Stimulated activated CD8-positive, alpha-beta memory T cell treated with anti-CD3 and anti-CD28 coated beads, Interleukin-7, amount 100 ng/mL, for 4 hours (primary cell): ENCODE measurements around the gene SFXN4.
A peak's percentile ranks its signal among the peaks of the same experiment; 100 is the strongest.
"Not testable (repeated sequence)": the region's sequence is repeated elsewhere in the genome, so short reads cannot be mapped to it uniquely, and the experiment has no call there.

Experiments
- DNase-seq, 2 donors: peaks; one replicate each; pipeline ENCODE4 v3.0.0-alpha.2; 2020; ENCODE audit warnings: low read depth in 2 of 2

Gene SFXN4

GRCh38 chr10:119139464-119140067 is 25.9 kb downstream of the SFXN4 start:
- DNase-seq: peak; percentile 26 to 29

GRCh38 chr10:119138346-119139306 is 26.9 kb downstream of the SFXN4 start:
- DNase-seq: no peak

- DNase-seq: not testable (repeated sequence)
These were observed 27.6 kb downstream of the SFXN4 start for GRCh38 chr10:119137878-119138277.

- no peak for DNase-seq
These were observed 29.4 kb downstream of the SFXN4 start for GRCh38 chr10:119136084-119136483.

- DNase-seq: no peak
These were observed 30.0 kb downstream of the SFXN4 start for GRCh38 chr10:119135513-119135881.

- DNase-seq: no peak
These were observed 31.6 kb downstream of the SFXN4 start for GRCh38 chr10:119133949-119134348.

- DNase-seq: no peak
These were observed 32.8 kb downstream of the SFXN4 start for GRCh38 chr10:119132521-119133345.

GRCh38 chr10:119131512-119132240 is 33.8 kb downstream of the SFXN4 start:
- peak; percentile 6 to 12 for DNase-seq

- no peak for DNase-seq
These were observed 35.8 kb downstream of the SFXN4 start for GRCh38 chr10:119129721-119130120.

GRCh38 chr10:119125942-119126341 is 39.6 kb downstream of the SFXN4 start:
- no peak for DNase-seq

- DNase-seq: no peak
These were observed 44.6 kb downstream of the SFXN4 start for GRCh38 chr10:119120875-119121274.

- no peak for DNase-seq
These were observed 45.1 kb downstream of the SFXN4 start for GRCh38 chr10:119120413-119120867.

GRCh38 chr10:119119400-119119799 is 46.1 kb downstream of the SFXN4 start:
- DNase-seq: no peak

GRCh38 chr10:119118231-119118630 is 47.3 kb downstream of the SFXN4 start:
- no peak for DNase-seq

GRCh38 chr10:119116326-119116951 is 49.1 kb downstream of the SFXN4 start:
- no peak for DNase-seq

- DNase-seq: no peak
These were observed 49.6 kb downstream of the SFXN4 start for GRCh38 chr10:119115926-119116325.

- no peak for DNase-seq
These were observed 51.5 kb downstream of the SFXN4 start for GRCh38 chr10:119113751-119114732.

- no peak for DNase-seq
These were observed 53.5 kb downstream of the SFXN4 start for GRCh38 chr10:119112056-119112455.

GRCh38 chr10:119107771-119108170 is 57.7 kb downstream of the SFXN4 start:
- not testable (repeated sequence) for DNase-seq

- DNase-seq: not testable (repeated sequence)
These were observed 58.4 kb downstream of the SFXN4 start for GRCh38 chr10:119107106-119107505.
